Naive B cell (primary cell): ENCODE data around the gene EGLN1. TPM values are rescaled to one million over a fixed set of nuclear protein-coding genes. Genes with fewer than 3 reads are reported as not detected.

Source experiments
- ATAC-seq, 2 donors: fragments of 150-1000 bp; cut with Tn5 transposase; 2 replicates each; pipeline ENCODE4 v1.10.0; 2021; ENCODE audit warnings: low read depth in 2 of 2, mild to moderate bottlenecking in 2 of 2, moderate library complexity in 2 of 2
- DNase-seq: peaks from one replicate; pipeline ENCODE4 v3.0.0; 2022
- H3K27ac Mint-ChIP-seq, 6 donors: one replicate each; pipeline ENCODE4 v1.8.0; 2020 to 2022; ENCODE audit warnings: mild to moderate bottlenecking in 6 of 6, mixed read lengths in 6 of 6, moderate library complexity in 5 of 6, inconsistent platforms in 2 of 6
- H3K27me3 Mint-ChIP-seq, 3 donors: one replicate each; pipeline ENCODE4 v1.8.0; 2021 to 2022; ENCODE audit warnings: mixed read lengths in 3 of 3, mild to moderate bottlenecking in 1 of 3
- H3K36me3 Mint-ChIP-seq, 2 donors: one replicate each; pipeline ENCODE4 v1.8.0; 2020 to 2022; ENCODE audit warnings: mixed read lengths in 2 of 2, inconsistent platforms in 1 of 2, mild to moderate bottlenecking in 1 of 2
- H3K4me1 Mint-ChIP-seq, 3 donors: one replicate each; pipeline ENCODE4 v1.8.0; 2020 to 2022; ENCODE audit warnings: mixed read lengths in 3 of 3, inconsistent platforms in 1 of 3, mild to moderate bottlenecking in 1 of 3, moderate library complexity in 1 of 3
- H3K4me3 Mint-ChIP-seq, 8 donors: one replicate each; pipeline ENCODE4 v1.8.0; 2020 to 2022; ENCODE audit warnings: mild to moderate bottlenecking in 8 of 8, mixed read lengths in 8 of 8, moderate library complexity in 8 of 8, inconsistent platforms in 2 of 8
- H3K9me3 Mint-ChIP-seq, 7 donors: one replicate each; pipeline ENCODE4 v1.8.0; 2020 to 2022; ENCODE audit warnings: mixed read lengths in 7 of 7, mild to moderate bottlenecking in 5 of 7, inconsistent platforms in 2 of 7, moderate library complexity in 1 of 7
- polyA plus RNA-seq, 6 donors: library from polyadenylated mRNA; unstranded; fragments of 300-500 nt; fragmentation: Illumina TruSeq; gene quantifications; one replicate each; pipeline ENCODE4 v1.2.3, GENCODE V29; 2021; ENCODE audit warnings: low read depth in 6 of 6

The EGLN1 gene
- polyA plus RNA-seq, 6 donors from 2014 or later: 16.4 to 30.6 (median 21.6) TPM

DNA sequence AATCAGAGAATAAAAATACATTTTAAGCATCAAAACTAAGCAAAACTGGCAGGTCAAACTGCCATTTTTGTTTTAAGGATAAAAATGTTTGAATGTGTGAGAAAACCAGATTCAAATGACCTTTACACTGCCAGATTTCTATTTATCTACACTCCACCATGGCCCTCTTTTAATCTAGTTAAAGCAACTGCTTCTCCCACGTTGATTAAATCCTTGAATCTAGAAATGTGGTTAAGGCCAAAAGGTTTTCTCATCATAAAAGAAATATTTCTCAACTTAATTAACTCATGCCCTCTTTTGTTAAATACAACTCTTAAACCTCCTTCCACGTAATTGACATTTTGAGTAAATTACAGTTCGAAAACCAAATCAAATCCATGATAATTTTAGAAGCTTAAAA, 15.0 kb downstream of the EGLN1 start:
- Mint-ChIP-seq H3K36me3 (no peaks in the 10 kb centered on the region), H3K4me1 (peaks cover 9 to 14% (median 12%) of the 10 kb centered on the region in 3 donors), H3K9me3 (no peaks in the 10 kb centered on the region), H3K4me3 (no peak overlapping the region), H3K27ac (no peak overlapping the region), H3K27me3 (no peaks in the 10 kb centered on the region)
- ATAC-seq: no peak
- no peak for DNase-seq

DNA sequence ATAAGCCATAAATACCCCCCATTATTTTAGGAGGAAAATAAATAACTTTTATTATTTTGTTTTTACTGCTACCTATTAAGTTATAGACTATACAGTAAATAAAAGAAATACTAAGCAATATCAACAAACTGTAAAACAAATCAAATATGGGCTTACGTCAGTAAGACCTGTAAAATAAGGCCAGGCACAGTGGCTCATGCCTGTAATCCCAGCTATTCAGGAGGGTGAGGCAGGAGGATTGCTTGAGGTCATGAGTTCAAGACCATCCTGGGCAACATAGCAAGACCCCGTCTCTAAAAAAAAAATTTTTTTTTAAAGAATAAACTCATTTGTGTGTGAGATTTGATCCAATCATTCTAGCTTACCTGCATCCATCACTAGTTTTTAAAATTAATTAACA, 17.8 kb downstream of the EGLN1 start:
- peaks cover 12 to 15% (median 13%) of the 10 kb centered on the region in 3 donors for H3K4me1 Mint-ChIP-seq
- H3K27me3 Mint-ChIP-seq: no peaks in the 10 kb centered on the region
- DNase-seq: no peak
- H3K9me3 Mint-ChIP-seq: no peaks in the 10 kb centered on the region
- H3K4me3 Mint-ChIP-seq: no peak overlapping the region
- no peaks in the 10 kb centered on the region for H3K36me3 Mint-ChIP-seq
- no peak for ATAC-seq
- H3K27ac Mint-ChIP-seq: no peak overlapping the region

DNA sequence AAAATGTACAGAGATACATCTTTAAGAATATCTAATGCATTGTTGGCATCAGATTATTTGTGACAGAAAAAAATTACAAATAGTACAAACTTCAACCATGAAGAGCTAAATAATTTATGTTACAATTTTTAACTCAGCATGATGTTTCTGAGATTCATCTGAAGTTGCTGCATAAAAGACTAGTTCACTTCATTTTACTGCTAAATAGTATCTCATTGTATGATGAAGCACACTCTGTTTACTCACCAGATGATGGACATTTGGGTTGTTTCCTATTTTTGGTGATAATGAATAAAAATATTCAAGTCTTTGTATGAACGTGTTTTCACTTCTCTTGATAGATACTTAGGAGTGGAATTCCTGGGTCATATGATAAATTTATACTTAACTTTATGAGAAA, 20.6 kb downstream of the EGLN1 start:
- no peaks in the 10 kb centered on the region for H3K9me3 Mint-ChIP-seq
- DNase-seq (no peak), ATAC-seq (no peak)
- peaks cover 27 to 38% (median 31%) of the 10 kb centered on the region in 3 donors for H3K4me1 Mint-ChIP-seq
- no peaks in the 10 kb centered on the region for H3K36me3 Mint-ChIP-seq
- H3K27me3 Mint-ChIP-seq: no peaks in the 10 kb centered on the region
- no peak overlapping the region for H3K4me3 Mint-ChIP-seq
- H3K27ac Mint-ChIP-seq: no peak overlapping the region

DNA sequence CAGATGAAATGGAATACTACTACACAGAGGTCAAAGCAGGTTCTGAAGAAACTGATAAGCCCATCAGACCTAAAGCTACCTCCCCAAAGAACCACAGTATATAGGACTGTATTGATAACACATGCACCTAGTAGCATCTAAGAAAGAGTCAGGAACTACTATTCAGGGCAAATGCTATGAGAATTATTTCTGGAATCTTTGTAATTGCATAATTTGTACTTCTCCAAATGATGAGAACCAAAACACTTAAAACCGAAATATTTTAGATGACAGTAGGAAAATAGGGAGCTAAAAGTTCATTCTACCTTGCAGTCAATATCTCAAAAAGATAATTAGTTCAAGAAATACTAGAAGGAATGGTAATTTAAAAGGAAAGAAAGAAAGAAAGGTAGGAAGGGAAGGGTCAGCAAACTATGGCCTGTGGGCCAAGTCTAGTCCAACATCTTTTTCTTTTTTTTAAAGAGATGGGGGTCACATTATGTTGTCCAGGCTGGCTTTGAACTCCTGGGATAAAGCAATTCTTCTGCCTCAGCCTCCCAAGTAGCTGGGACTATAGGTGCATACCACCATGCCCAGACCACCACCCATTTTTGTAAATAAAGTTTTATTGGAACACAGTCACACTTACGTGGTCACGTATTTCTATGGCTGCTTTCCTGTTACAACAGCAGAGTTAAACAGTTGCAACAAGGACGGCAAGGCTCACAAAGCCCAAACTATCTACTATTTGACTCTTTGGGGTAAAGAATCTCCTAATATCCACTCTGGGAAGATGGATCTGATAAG, 24.0 kb downstream of the EGLN1 start:
- Mint-ChIP-seq H3K9me3 (no peaks in the 10 kb centered on the region), H3K36me3 (no peaks in the 10 kb centered on the region), H3K27me3 (no peaks in the 10 kb centered on the region), H3K4me1 (peaks cover 43 to 60% (median 54%) of the 10 kb centered on the region in 3 donors), H3K4me3 (no peak overlapping the region), H3K27ac (peak overlapping the region in 2 of 6 donors; percentile 1 to 39)
- DNase-seq: no peak
- no peak for ATAC-seq

DNA sequence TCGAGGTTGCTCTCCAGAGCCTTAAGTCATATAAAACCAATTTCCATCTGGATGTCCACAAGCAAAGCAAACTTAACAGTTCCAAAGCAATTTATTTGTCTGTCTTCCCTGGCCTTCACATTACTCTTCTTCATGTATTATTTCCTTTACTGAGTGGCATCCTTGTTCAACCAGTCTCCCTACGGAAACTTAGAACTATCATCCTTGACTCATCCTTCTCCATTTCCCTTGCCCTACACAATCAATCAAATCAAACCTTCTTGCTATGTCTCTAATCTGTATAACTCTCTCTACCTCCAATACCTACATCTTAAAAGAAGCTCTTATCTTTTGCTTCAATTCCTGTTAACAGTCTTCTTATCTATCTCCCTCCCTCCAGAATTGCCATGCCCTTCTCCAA, 25.4 kb downstream of the EGLN1 start:
- Mint-ChIP-seq H3K36me3 (no peaks in the 10 kb centered on the region), H3K27me3 (no peaks in the 10 kb centered on the region), H3K27ac (peak overlapping the region in 4 of 6 donors; percentile 0 to 30 (median 6)), H3K4me1 (peaks cover 43 to 62% (median 60%) of the 10 kb centered on the region in 3 donors), H3K4me3 (peak overlapping the region in 1 of 8 donors; percentile 3), H3K9me3 (no peaks in the 10 kb centered on the region)
- ATAC-seq: no peak
- DNase-seq: no peak

DNA sequence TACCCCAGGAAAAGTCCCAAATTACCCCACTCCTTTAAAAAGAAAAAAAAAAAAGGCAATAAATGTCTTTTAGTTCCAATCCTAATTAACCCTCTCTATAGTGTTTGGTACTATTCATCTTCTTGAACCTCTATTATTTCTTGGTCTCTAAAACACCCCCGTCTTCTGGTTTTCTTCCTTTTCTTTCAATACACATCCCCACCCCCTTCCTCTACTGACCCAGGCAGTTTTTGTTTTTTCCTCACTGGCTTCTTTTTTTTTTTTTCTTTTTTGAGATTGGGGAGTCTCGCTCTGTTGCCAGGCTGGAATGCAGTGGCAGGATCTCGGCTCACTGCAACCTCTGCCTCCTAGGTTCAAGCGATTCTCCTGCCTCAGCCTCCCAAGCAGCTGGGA, 26.1 kb downstream of the EGLN1 start:
- Mint-ChIP-seq H3K27ac (peak overlapping the region in 5 of 6 donors; percentile 10 to 72 (median 54)), H3K4me3 (peak overlapping the region in 3 of 8 donors; percentile 31 to 55 (median 31))
- no peak for DNase-seq

DNA sequence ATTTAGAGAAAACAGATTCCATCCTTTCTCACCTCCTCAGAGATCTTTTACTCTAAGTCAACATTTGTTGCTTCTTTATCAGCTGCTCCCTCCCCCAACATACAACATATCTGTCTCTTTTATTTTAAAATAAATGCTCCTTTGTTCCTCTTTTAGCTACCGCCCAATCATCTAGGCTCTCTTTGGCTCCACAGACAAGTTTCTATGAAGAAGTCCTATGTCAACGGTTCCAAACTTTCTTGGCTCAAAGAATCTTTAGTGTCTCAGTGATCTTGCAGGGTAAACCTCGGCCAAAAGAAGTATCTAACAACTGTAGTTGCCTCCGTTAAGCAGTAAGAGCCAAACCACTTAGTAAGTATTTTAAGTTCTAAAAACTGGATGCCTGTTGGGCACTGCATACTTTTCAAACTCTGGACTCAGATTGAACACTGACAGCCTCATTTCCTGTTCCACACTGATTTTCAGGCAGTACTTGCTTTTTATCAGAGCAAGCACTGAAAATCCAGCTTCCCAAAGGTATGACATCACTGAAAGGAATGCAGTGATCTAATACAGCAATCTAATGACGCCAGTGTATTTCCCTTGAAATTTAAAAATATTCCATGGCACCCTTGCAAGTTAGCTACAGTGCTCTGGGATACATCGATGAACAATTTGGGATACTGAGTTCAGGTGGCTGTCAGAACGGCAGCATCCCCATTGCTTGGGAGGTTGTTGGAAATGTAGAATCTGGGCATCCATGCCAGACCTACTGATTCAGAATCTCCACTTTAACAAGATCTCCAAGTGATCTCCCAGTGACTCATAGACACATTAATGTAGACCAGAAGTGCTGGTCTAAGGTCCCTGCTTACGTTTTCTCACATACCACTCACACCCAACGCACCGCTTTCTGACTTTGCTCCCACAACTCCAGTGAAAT, 26.8 kb downstream of the EGLN1 start:
- peak overlapping the region in 5 of 6 donors; percentile 27 to 72 (median 60) for H3K27ac Mint-ChIP-seq
- ATAC-seq: peak; percentile 47 to 80
- peak overlapping the region in 5 of 8 donors; percentile 8 to 55 (median 17) for H3K4me3 Mint-ChIP-seq

More for the DNA sequence above, 26.1 kb downstream of the EGLN1 start:
- Mint-ChIP-seq H3K36me3 (no peaks in the 10 kb centered on the region), H3K9me3 (no peaks in the 10 kb centered on the region), H3K27me3 (no peaks in the 10 kb centered on the region), H3K4me1 (peaks cover 45 to 64% (median 63%) of the 10 kb centered on the region in 3 donors)
- no peak for ATAC-seq

DNA sequence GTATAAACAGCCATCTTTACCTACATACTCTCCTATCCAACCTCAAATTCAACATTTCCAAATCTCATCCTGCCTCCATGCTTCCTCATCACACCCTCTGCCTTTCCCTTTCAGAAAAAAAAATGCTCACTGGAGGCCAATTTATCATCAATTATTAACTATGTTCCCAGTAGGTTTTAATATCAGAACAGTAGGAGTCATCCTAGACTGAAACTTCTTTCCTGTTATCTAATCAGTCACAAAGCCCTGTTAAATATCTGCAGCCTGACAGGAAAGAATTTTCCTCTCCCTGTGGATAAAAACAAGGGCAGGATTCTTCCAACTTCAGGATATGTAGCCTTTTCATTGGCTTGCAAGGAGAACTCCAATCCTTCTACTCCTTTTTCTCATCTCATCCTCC, 28.4 kb downstream of the EGLN1 start:
- H3K4me1 Mint-ChIP-seq: peaks cover 45 to 69% (median 68%) of the 10 kb centered on the region in 3 donors
- H3K27me3 Mint-ChIP-seq: no peaks in the 10 kb centered on the region
- peaks cover 0 to 6% of the 10 kb centered on the region in 2 donors for H3K36me3 Mint-ChIP-seq
- no peak overlapping the region for H3K4me3 Mint-ChIP-seq
- DNase-seq (no peak), ATAC-seq (no peak)
- H3K9me3 Mint-ChIP-seq: no peaks in the 10 kb centered on the region
- peak overlapping the region in 3 of 6 donors; percentile 2 to 51 (median 16) for H3K27ac Mint-ChIP-seq

More for the DNA sequence above, 26.8 kb downstream of the EGLN1 start:
- Mint-ChIP-seq H3K27me3 (no peaks in the 10 kb centered on the region), H3K36me3 (peaks cover 0 to 1% of the 10 kb centered on the region in 2 donors), H3K9me3 (no peaks in the 10 kb centered on the region), H3K4me1 (peaks cover 49 to 70% (median 59%) of the 10 kb centered on the region in 3 donors)
- DNase-seq: peak; percentile 8

DNA sequence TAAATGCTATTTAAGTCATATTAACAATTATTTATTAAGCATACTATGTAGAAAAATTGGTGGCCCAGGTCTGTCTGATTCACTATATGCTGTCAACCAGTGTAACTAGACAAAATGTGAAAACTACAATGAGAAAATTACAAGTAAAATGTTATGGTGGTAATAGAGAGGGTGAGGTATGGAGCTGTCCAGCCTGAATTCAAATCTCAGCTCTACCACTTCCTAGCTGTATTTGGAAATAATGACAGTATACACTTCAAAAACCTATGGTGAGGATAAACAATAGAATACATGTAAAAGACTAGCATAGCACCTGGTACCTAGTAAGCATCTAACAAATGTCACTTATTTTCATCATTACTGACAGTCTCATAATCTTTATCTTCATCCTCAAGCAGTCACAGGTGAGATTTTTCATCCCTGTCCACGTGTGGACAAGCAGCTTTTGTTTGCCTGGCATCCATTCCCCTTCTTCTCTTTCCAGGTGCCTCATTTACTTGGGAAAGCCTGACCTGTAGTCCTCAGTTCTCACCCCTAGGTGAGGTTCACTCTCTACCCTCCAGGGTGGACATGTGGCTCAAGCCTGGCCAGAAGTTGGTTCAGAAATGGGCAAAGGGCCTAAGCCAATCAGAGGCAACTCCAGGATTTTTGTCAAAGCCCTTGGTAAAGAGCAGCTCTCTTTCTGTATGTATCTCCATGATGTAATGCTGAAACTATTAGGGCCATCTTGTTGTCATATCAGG, 29.5 kb downstream of the EGLN1 start:
- Mint-ChIP-seq H3K4me1 (peaks cover 47 to 75% (median 68%) of the 10 kb centered on the region in 3 donors), H3K4me3 (no peak overlapping the region), H3K27ac (peak overlapping the region in 1 of 6 donors; percentile 10), H3K9me3 (no peaks in the 10 kb centered on the region), H3K36me3 (peaks cover 0 to 6% of the 10 kb centered on the region in 2 donors), H3K27me3 (no peaks in the 10 kb centered on the region)
- DNase-seq (no peak), ATAC-seq (no peak)

DNA sequence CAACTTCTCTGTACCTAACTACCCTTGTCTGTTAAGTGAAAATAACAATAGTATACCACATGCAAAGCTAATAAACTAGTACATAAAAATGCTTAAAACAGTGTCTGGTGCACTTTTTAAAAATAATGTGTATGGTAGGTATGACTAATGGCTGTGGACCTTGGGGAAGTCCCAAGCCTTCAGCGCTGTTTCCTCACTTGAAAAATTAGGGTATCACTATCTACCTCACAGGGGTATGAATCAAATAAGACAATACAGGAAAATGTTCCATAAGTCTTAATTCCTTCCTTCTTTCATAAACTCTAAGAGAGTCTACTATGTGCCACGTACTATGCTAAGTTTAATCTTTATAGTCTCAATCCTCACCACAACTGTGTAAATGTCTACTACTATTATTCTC, 32.0 kb downstream of the EGLN1 start:
- DNase-seq (no peak), ATAC-seq (no peak)
- Mint-ChIP-seq H3K27ac (peak overlapping the region in 2 of 6 donors; percentile 2 to 69), H3K4me1 (peaks cover 32 to 62% (median 53%) of the 10 kb centered on the region in 3 donors), H3K9me3 (no peaks in the 10 kb centered on the region), H3K4me3 (peak overlapping the region in 1 of 8 donors; percentile 1), H3K27me3 (no peaks in the 10 kb centered on the region), H3K36me3 (peaks cover 0 to 6% of the 10 kb centered on the region in 2 donors)

DNA sequence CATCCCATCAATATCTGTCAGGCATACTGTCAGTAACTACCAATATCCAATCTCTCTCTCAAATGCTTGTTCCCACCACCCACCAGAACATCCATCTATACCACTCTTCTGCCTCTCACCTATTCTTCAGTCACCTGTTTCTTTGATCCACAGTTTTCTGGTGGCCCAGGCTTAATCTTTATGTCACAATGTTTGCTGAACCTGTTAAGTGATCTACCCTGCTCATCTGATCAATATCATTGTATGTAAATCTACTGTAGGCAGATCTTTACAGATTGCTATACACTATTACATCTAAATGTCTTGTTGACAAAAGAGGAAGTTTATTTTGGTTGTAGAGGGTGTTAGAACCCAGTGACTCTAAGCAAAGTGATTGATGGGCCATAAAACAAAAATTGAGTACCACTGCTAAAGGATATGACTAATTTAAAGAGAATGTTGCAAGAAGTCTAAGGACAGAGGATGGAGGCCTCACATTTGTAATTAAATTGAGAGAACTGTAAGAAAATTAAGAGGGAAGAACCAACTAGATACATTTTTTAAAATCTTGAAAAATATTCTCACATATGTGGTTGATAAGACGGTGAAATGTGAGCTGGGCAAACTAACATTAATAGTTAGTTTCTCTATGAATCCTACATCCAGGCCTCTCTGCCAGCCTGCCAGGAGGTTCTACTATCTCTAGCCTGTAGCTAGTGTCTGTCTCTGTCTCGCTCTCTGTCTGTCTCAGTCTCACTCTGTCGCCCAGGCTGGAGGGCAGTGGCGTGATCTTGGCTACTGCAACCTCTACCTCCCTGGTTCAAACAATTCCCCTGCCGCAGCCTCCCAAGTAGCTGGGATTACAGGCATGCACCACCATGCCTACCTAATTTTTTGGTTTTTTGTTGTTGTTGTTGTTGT, 34.1 kb downstream of the EGLN1 start:
- DNase-seq (no peak), ATAC-seq (no peak)
- Mint-ChIP-seq H3K36me3 (peaks cover 0 to 6% of the 10 kb centered on the region in 2 donors), H3K27me3 (no peaks in the 10 kb centered on the region), H3K4me3 (no peak overlapping the region), H3K4me1 (peaks cover 20 to 44% (median 37%) of the 10 kb centered on the region in 3 donors), H3K27ac (peak overlapping the region in 2 of 6 donors; percentile 36 to 37), H3K9me3 (no peaks in the 10 kb centered on the region)

DNA sequence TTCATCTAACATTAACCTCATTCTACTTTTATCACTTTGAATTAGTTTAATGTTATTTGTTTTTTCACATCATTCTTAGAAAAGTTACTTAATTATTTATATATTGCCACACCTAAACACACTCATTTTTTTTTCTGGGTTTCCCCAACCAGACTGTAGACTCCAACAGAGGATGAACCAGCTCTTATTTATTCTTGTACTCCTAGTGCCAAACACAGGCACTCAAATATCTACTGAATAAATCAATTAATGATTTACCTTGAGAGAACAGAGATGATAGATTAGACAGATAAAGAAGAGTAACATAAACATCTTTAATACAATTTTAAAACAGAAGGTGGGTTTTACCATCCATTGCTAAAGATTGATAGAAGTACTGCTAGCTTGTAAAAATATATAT, 35.6 kb downstream of the EGLN1 start:
- no peaks in the 10 kb centered on the region for H3K9me3 Mint-ChIP-seq
- no peak overlapping the region for H3K4me3 Mint-ChIP-seq
- H3K4me1 Mint-ChIP-seq: peaks cover 20 to 47% (median 46%) of the 10 kb centered on the region in 3 donors
- H3K36me3 Mint-ChIP-seq: peaks cover 0 to 6% of the 10 kb centered on the region in 2 donors
- DNase-seq (no peak), ATAC-seq (no peak)
- H3K27ac Mint-ChIP-seq: no peak overlapping the region
- no peaks in the 10 kb centered on the region for H3K27me3 Mint-ChIP-seq
